Glutamatergic neuron (in vitro differentiated cells): ENCODE measurements around the gene NUP85. TPM values are rescaled to one million over a fixed set of nuclear protein-coding genes. Genes with fewer than 3 reads are reported as not detected.

ENCODE experiments used
- DNase-seq: peaks from one replicate; pipeline ENCODE4 v3.0.0; 2022
- H3K27ac Mint-ChIP-seq: one replicate; pipeline ENCODE4 v1.8.0; 2020; ENCODE audit warnings: mild to moderate bottlenecking, mixed read lengths, inconsistent platforms; ENCODE audit not compliant: unreplicated experiment
- H3K27me3 Mint-ChIP-seq: one replicate; pipeline ENCODE4 v1.8.0; 2020; ENCODE audit warnings: mild to moderate bottlenecking, moderate library complexity, mixed read lengths, inconsistent platforms; ENCODE audit not compliant: unreplicated experiment
- H3K36me3 Mint-ChIP-seq: one replicate; pipeline ENCODE4 v1.8.0; 2020; ENCODE audit warnings: mild to moderate bottlenecking, mixed read lengths, inconsistent platforms; ENCODE audit not compliant: unreplicated experiment
- H3K4me1 Mint-ChIP-seq: one replicate; pipeline ENCODE4 v1.8.0; 2020; ENCODE audit warnings: mild to moderate bottlenecking, low read depth, mixed read lengths, inconsistent platforms; ENCODE audit not compliant: unreplicated experiment
- H3K4me3 Mint-ChIP-seq: one replicate; pipeline ENCODE4 v1.8.0; 2020; ENCODE audit warnings: mild to moderate bottlenecking, mixed read lengths, inconsistent platforms; ENCODE audit not compliant: unreplicated experiment
- H3K9me3 Mint-ChIP-seq: one replicate; pipeline ENCODE4 v1.8.0; 2020; ENCODE audit warnings: mild to moderate bottlenecking, moderate library complexity, mixed read lengths, inconsistent platforms; ENCODE audit not compliant: unreplicated experiment
- total RNA-seq: library from RNA; stranded (reverse); fragmentation: NEBNext Ultra II Directional; extraction: Animal tissue kit (Norgen Biotek cat#: 25700); gene quantifications from one replicate; pipeline ENCODE4 v1.2.1, GENCODE V29; 2021; ENCODE audit not compliant: unreplicated experiment
- TF ChIP-seq, protein P1 (sequence below): fragments of 200-600 bp; sonication (generic); IDR thresholded peaks from one replicate; pipeline ENCODE4 v1.5.0; 2021; ENCODE audit not compliant: partially characterized antibody, unreplicated experiment

NUP85 gene
- total RNA-seq, 1 donor from 2014 or later = 58.9 TPM

DNA sequence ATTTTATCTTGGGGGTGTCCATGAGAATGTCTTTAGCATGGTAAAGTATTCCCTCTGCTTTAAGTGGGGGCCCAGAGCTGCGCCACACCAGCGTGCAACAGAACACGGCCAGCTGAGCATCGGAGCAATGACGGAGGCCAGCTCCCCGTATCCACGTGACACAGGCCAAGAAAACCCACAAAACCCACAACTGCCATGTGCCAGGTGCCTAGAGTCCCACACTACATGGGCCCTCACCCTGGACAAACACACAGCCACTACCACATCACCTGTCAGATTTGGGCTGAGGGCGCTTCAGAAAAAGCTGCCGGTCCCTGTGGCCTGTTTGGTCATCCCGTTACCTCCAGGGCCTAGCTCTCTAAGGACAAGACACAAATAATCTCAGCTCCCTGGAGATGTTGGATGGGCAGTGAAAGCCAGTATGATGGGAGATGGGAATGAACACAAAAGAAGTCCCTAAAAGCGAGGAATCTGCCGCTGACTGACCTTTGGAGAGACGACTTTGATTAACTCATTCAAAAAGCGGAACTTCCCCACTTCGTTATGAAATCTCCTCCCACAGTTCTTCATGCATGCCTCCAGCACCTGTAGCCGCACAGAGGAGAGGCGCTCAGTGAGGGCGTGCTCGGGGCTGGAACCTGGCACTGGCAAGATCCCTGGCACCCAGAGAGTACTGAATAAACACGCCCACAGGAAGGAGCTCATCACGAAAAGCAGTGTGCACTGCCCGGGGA lies 38.8 kb downstream of the NUP85 start:
- H3K4me1 Mint-ChIP-seq = peaks cover 2% of the 10 kb centered on the region
- no peak overlapping the region for H3K4me3 Mint-ChIP-seq
- TF ChIP-seq, protein P1, sequence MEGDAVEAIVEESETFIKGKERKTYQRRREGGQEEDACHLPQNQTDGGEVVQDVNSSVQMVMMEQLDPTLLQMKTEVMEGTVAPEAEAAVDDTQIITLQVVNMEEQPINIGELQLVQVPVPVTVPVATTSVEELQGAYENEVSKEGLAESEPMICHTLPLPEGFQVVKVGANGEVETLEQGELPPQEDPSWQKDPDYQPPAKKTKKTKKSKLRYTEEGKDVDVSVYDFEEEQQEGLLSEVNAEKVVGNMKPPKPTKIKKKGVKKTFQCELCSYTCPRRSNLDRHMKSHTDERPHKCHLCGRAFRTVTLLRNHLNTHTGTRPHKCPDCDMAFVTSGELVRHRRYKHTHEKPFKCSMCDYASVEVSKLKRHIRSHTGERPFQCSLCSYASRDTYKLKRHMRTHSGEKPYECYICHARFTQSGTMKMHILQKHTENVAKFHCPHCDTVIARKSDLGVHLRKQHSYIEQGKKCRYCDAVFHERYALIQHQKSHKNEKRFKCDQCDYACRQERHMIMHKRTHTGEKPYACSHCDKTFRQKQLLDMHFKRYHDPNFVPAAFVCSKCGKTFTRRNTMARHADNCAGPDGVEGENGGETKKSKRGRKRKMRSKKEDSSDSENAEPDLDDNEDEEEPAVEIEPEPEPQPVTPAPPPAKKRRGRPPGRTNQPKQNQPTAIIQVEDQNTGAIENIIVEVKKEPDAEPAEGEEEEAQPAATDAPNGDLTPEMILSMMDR = no peak

DNA sequence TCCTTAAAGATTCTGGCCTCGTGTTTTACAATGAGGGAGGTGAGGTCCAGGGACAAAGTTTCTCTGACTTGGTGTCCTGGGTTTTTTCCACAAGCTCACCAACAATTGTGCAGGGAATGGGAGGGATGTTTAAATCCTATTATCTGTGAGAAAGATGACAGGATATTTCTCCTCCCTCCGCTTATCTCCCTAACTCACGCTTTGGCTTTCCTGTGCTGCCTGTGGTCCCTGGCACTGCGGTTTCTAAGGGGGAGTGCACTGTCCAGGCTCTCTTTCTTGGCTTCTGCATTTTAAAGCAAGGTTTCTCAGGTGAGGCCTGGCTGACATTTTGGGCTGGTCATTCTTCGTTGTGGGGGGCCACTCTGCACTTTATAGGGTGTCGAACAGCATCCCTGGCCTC lies 39.5 kb downstream of the NUP85 start:
- DNase-seq = no peak
- peaks cover 5% of the 10 kb centered on the region for H3K9me3 Mint-ChIP-seq
- peaks cover 9% of the 10 kb centered on the region for H3K4me1 Mint-ChIP-seq
- H3K27ac Mint-ChIP-seq = no peak overlapping the region
- peaks cover 7% of the 10 kb centered on the region for H3K27me3 Mint-ChIP-seq
- TF ChIP-seq, protein P1 = no peak
- no peak overlapping the region for H3K4me3 Mint-ChIP-seq
- no peaks in the 10 kb centered on the region for H3K36me3 Mint-ChIP-seq

More for the DNA sequence above, 38.8 kb downstream of the NUP85 start:
- Mint-ChIP-seq H3K9me3 (peaks cover 1% of the 10 kb centered on the region), H3K27ac (no peak overlapping the region), H3K27me3 (peaks cover 4% of the 10 kb centered on the region), H3K36me3 (no peaks in the 10 kb centered on the region)
- DNase-seq = no peak

DNA sequence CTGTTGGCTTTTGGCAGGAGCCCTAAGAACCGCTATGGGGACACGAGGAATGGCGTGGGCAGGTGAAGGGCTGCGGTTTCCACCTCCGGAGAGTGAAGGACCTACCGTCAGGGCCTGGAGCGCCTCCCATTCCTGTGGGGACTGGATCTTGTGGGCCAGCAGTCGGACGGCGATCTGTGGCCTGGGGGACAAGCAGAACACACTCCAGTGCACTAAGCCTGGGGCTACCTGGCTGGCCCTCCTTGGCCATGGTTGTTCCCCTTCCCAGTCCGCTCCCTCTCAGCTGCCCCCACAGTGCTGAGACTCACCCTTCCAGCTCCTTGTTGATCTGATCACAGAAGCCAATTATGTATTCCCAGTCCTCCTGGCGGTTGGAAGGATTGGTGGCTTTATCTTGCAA lies 40.9 kb downstream of the NUP85 start:
- H3K36me3 Mint-ChIP-seq = no peaks in the 10 kb centered on the region
- TF ChIP-seq, protein P1 = no peak

DNA sequence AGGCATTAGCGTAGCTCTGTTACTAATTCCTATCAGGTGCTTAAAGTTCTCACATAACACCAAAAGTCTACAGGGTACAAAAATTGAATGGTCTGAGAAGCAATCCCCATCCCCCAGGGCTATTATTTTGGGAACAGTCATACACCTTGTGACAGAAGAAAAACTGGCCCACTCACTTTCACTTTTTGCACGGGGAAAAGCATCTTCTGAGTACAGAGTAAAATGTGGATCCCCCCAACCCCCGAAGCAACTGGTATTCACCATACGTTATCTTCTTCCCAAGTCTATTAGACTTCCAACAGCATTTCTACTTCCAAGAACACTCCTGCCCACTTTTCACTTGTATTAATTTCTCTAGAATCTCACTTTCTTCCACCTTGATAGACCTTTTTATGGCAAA lies 44.1 kb downstream of the NUP85 start:
- Mint-ChIP-seq H3K4me1 (peaks cover 14% of the 10 kb centered on the region), H3K27ac (peak overlapping the region; percentile 14)

More for the DNA sequence above, 40.9 kb downstream of the NUP85 start:
- Mint-ChIP-seq H3K4me1 (peaks cover 12% of the 10 kb centered on the region), H3K27ac (peak overlapping the region; percentile 15), H3K4me3 (no peak overlapping the region), H3K27me3 (peaks cover 6% of the 10 kb centered on the region), H3K9me3 (peaks cover 5% of the 10 kb centered on the region)
- no peak for DNase-seq

DNA sequence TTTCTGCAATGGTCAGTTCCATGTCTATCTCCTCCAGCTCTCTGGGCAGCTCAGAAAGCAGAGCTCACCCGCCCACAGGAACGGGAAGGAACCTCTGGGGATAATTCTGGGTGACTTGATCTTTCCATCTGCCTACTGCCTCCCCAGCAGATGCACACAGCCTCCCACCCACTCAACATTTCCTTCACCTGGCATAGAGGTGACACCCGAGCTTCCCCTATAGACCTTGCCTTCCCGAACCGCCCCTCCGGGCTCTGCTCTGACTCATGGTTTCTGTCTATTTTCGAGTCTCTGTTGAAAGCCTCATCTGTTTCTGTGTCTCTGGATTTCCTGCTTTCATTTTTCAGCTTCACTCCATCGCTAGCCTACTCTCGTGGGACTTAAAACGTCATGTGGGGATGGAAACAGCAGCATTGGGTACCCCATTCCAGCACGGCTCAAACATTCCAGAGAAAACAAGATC lies 44.6 kb downstream of the NUP85 start:
- Mint-ChIP-seq H3K27me3 (peaks cover 4% of the 10 kb centered on the region), H3K36me3 (no peaks in the 10 kb centered on the region), H3K4me3 (no peak overlapping the region), H3K27ac (peak overlapping the region; percentile 14), H3K9me3 (peaks cover 6% of the 10 kb centered on the region), H3K4me1 (peaks cover 14% of the 10 kb centered on the region)
- TF ChIP-seq, protein P1 = no peak
- no peak for DNase-seq

More for the DNA sequence above, 44.1 kb downstream of the NUP85 start:
- Mint-ChIP-seq H3K27me3 (peaks cover 4% of the 10 kb centered on the region), H3K9me3 (peaks cover 6% of the 10 kb centered on the region), H3K36me3 (no peaks in the 10 kb centered on the region), H3K4me3 (no peak overlapping the region)
- DNase-seq = no peak
- TF ChIP-seq, protein P1 = no peak
